Transverse colon (tissue), 4 donors: ENCODE data around the gene SLC25A51.

Source experiments
- CTCF ChIP-seq, 5 experiments: fragments of 200-600 bp in 3 of 5; fragments of 450-650 bp in 2 of 5; sonication (generic) in 3 of 5; IDR thresholded peaks; 1 replicate in 2 of 5; 2 replicates in 3 of 5; pipeline ENCODE4 v1.5.1; 2016 to 2017; ENCODE audit warnings: antibody characterized with exemption in 5 of 5, inconsistent platforms in 3 of 5, mild to moderate bottlenecking in 2 of 5, moderate library complexity in 1 of 5
- EP300 ChIP-seq: sonication (generic); formaldehyde crosslinking; IDR thresholded peaks from one replicate; pipeline ENCODE4 v1.6.1; 2017; ENCODE audit warnings: antibody characterized with exemption, low read depth
- POLR2A ChIP-seq: fragments of 450-650 bp; IDR thresholded peaks from one replicate; pipeline ENCODE4 v1.6.1; 2016; ENCODE audit warnings: antibody characterized with exemption, mild to moderate bottlenecking, moderate library complexity
- POLR2AphosphoS5 ChIP-seq, 3 donors: sonication (generic); formaldehyde crosslinking; IDR thresholded peaks; one replicate each; pipeline ENCODE4 v1.6.1; 2016; ENCODE audit warnings: antibody characterized with exemption in 3 of 3

- TF ChIP-seq CTCF (IDR thresholded peaks at IDR 0.05) (no peak), POLR2A (no peak), POLR2AphosphoS5 (IDR thresholded peaks at IDR 0.05) (no peak), EP300 (no peak)
These were observed 22.9 kb downstream of the SLC25A51 start for GRCh38 chr9:37880916-37881479.
